Spleen (tissue), 11 donors: ENCODE data around the gene AK3. TPM values are rescaled to one million over a fixed set of nuclear protein-coding genes. Genes with fewer than 3 reads are reported as not detected.

Source experiments
- DNase-seq: peaks from one replicate; pipeline ENCODE4 v3.0.0-alpha.2; 2020
- H3K27ac ChIP-seq, 8 donors: fragments of 200-600 bp; sonication (generic) in 7 of 8; 1 replicate in 4 of 8; 2 replicates in 4 of 8; pipeline versions ENCODE4 v1.5.0 to v1.8.0; 2016 to 2021; ENCODE audit warnings: inconsistent platforms in 4 of 8, mild to moderate bottlenecking in 4 of 8, moderate library complexity in 1 of 8
- H3K27me3 ChIP-seq, 7 donors: fragments of 200-600 bp; sonication (generic) in 6 of 7; replicated peaks in 1 of 7; 1 replicate in 4 of 7; 2 replicates in 3 of 7; pipeline versions ENCODE4 v1.5.0 to v1.8.0; 2016 to 2021; ENCODE audit warnings: inconsistent platforms in 3 of 7, mild to moderate bottlenecking in 1 of 7
- H3K36me3 ChIP-seq, 6 donors: fragments of 200-600 bp; sonication (generic) in 5 of 6; 1 replicate in 4 of 6; 2 replicates in 2 of 6; pipeline versions ENCODE4 v1.5.0 to v1.8.0; 2016 to 2021; ENCODE audit warnings: inconsistent platforms in 2 of 6
- H3K4me1 ChIP-seq, 6 donors: fragments of 200-600 bp; sonication (generic) in 5 of 6; 1 replicate in 3 of 6; 2 replicates in 3 of 6; pipeline versions ENCODE4 v1.5.0 to v1.8.0; 2016 to 2021; ENCODE audit warnings: inconsistent platforms in 3 of 6
- H3K4me3 ChIP-seq, 8 donors: fragments of 200-600 bp; sonication (generic) in 7 of 8; 1 replicate in 4 of 8; 2 replicates in 4 of 8; pipeline versions ENCODE4 v1.5.0 to v1.8.0; 2016 to 2021; ENCODE audit warnings: inconsistent platforms in 4 of 8, mild to moderate bottlenecking in 4 of 8, moderate library complexity in 2 of 8
- H3K9me3 ChIP-seq, 8 donors: fragments of 200-600 bp; sonication (generic) in 7 of 8; 1 replicate in 4 of 8; 2 replicates in 4 of 8; pipeline versions ENCODE4 v1.5.0 to v1.8.0; 2016 to 2021; ENCODE audit warnings: inconsistent platforms in 4 of 8
- CTCF ChIP-seq, 11 experiments: fragments of 200-600 bp in 7 of 11; fragments of 450-650 bp in 4 of 11; sonication (generic) in 4 of 11; IDR thresholded peaks in 8 of 11; conservative IDR thresholded peaks in 3 of 11; 1 replicate in 7 of 11; 2 replicates in 4 of 11; pipeline versions ENCODE4 v1.4.0 to v1.8.0; 2016 to 2021; ENCODE audit warnings: antibody characterized with exemption in 11 of 11, inconsistent platforms in 4 of 11, mild to moderate bottlenecking in 1 of 11
- POLR2A ChIP-seq, 3 donors: fragments of 450-650 bp; IDR thresholded peaks; one replicate each; pipeline ENCODE4 v1.5.1; 2017; ENCODE audit warnings: antibody characterized with exemption in 3 of 3, mild to moderate bottlenecking in 1 of 3
- POLR2AphosphoS5 ChIP-seq, 3 donors: sonication (generic); formaldehyde crosslinking; IDR thresholded peaks; one replicate each; pipeline ENCODE4 v1.5.1; 2017; ENCODE audit warnings: antibody characterized with exemption in 3 of 3
- WGBS, 5 donors: extraction: QIAGEN DNeasy Blood & Tissue Kit in 3 of 5; methylation state at CpG; one replicate each; pipeline versions ENCODE4 v1.1.5 to v1.1.7; 2013 to 2018; 5-methylcytosine and 5-hydroxymethylcytosine counted together
- intact Hi-C: fragments of 100-400 bp; cut with DNase I; formaldehyde crosslinking; loops from one replicate; pipeline ENCODE4 v1.15.0; 2023; ENCODE audit warnings: low total_unique reads
- polyA plus RNA-seq, 3 donors: library from polyadenylated mRNA; stranded (reverse); fragments of 200-250 nt; gene quantifications; one replicate each; pipeline ENCODE4 v1.2.1, GENCODE V29; 2013
- total RNA-seq, 7 donors: library from RNA; depleted of rRNA in 3 of 7; stranded (reverse); fragments of >200 nt in 3 of 7; fragmentation: NEBNext Ultra II Directional in 4 of 7; extraction: Animal tissue kit (Norgen Biotek cat#: 25700) in 4 of 7; gene quantifications; one replicate each; pipeline versions ENCODE4 v1.1.0 to v1.2.1, GENCODE V29; 2016 to 2021
- donor health status: healthy with polysubstance abuse.
- donor health status: DM: no; HTN: no; CAD: no; lungs with moderate emphysema.
- donor health status: DM: no; HTN: no; CAD: no.
- donor health status: Bipolar disorder and iron deficiency.
- donor health status: healthy.
- donor health status: DM: no; HTN: no; CAD: no.
- donor health status: DM: yes; HTN: yes; CAD: no.

The AK3 gene
- total and polyA plus RNA-seq, 10 donors: 21.3 to 65.3 (median 41.4) TPM

GRCh38 chr9:4750023-4750673, 9.1 kb upstream of the AK3 start:
- DNase-seq: no peak
- WGBS, 5 donors: 41 to 48% (median 45%) methylated on average over 8 of the region's 8 CpGs
- Histone ChIP-seq H3K27me3 (no peaks in the 10 kb centered on the region), H3K27ac (no peak overlapping the region), H3K4me1 (peaks cover 0 to 11% (median 0%) of the 10 kb centered on the region in 6 donors), H3K9me3 (no peaks in the 10 kb centered on the region), H3K36me3 (no peaks in the 10 kb centered on the region), H3K4me3 (no peak overlapping the region)
- TF ChIP-seq POLR2AphosphoS5 (IDR thresholded peaks at IDR 0.05): no peak
- TF ChIP-seq CTCF (IDR thresholded peaks at IDR 0.05 in 8 of 11, conservative IDR thresholded peaks at IDR 0.05 in 3 of 11): peak in 8 of 11 experiments; percentile 18 to 65 (median 54)
- intact Hi-C loops: no loop called here

- Histone ChIP-seq H3K27me3 (no peaks in the 10 kb centered on the region), H3K36me3 (no peaks in the 10 kb centered on the region), H3K4me1 (peaks cover 0 to 4% (median 0%) of the 10 kb centered on the region in 6 donors), H3K9me3 (no peaks in the 10 kb centered on the region), H3K4me3 (no peak overlapping the region), H3K27ac (no peak overlapping the region)
- TF ChIP-seq POLR2A (IDR thresholded peaks at IDR 0.05) (no peak), CTCF (IDR thresholded peaks at IDR 0.05 in 8 of 11, conservative IDR thresholded peaks at IDR 0.05 in 3 of 11) (no peak), POLR2AphosphoS5 (IDR thresholded peaks at IDR 0.05) (no peak)
- intact Hi-C loops: loop anchor here (10.0 kb wide), 1 partner anchor 696 kb away; no protein-coding TSS in a partner anchor
- DNase-seq: no peak
- WGBS, 5 donors: 92 to 94% (median 94%) methylated on average over 5 of the region's 5 CpGs
These were observed 7.6 kb upstream of the AK3 start for GRCh38 chr9:4748612-4749011.

GRCh38 chr9:4746278-4747030, 5.5 kb upstream of the AK3 start:
- H3K27me3 ChIP-seq: no peaks in the 10 kb centered on the region
- H3K36me3 ChIP-seq: no peaks in the 10 kb centered on the region
- peaks cover 0 to 15% (median 8%) of the 10 kb centered on the region in 6 donors for H3K4me1 ChIP-seq
- H3K27ac ChIP-seq: no peak overlapping the region
- no peak overlapping the region for H3K4me3 ChIP-seq
- no peak for TF ChIP-seq CTCF (IDR thresholded peaks at IDR 0.05 in 8 of 11, conservative IDR thresholded peaks at IDR 0.05 in 3 of 11)
- TF ChIP-seq POLR2A (IDR thresholded peaks at IDR 0.05): no peak
- TF ChIP-seq POLR2AphosphoS5 (IDR thresholded peaks at IDR 0.05): no peak
- intact Hi-C loops: loop anchor here (10.0 kb wide), 1 partner anchor 698 kb away; no protein-coding TSS in a partner anchor
- DNase-seq: no peak
- 76 to 88% (median 78%) methylated on average over 2 of the region's 2 CpGs for WGBS, 5 donors
- no peaks in the 10 kb centered on the region for H3K9me3 ChIP-seq
